GM19239 (cell line): ENCODE measurements around the gene CCND1.

ENCODE experiments used
- DNase-seq: peaks from one replicate; pipeline ENCODE4 v3.0.0; 2011; ENCODE audit warnings: low spot score; ENCODE audit not compliant: insufficient read length
- FAIRE-seq: peaks from 2 replicates; lab custom pipeline; 2011; peaks lifted over from hg19 to GRCh38; lab: Jason Lieb, UNC

Gene CCND1

GRCh38 chr11:69639831-69640230, 1.1 kb upstream of the CCND1 start:
- FAIRE-seq = no peak

GRCh38 chr11:69640260-69640994, 529 bp upstream of the CCND1 start:
- DNase-seq (no peak), FAIRE-seq (no peak)

More at GRCh38 chr11:69639831-69640230, 1.1 kb upstream of the CCND1 start:
- no peak for DNase-seq

GRCh38 chr11:69641681-69642548, 959 bp downstream of the CCND1 start:
- DNase-seq = no peak
- no peak for FAIRE-seq

- DNase-seq = peak; percentile 50
- FAIRE-seq = no peak
Measured at GRCh38 chr11:69642549-69642912, 1.6 kb downstream of the CCND1 start.

- peak; percentile 96 for DNase-seq
- FAIRE-seq = peak; percentile 57
Measured at GRCh38 chr11:69642913-69643632, 2.1 kb downstream of the CCND1 start.

GRCh38 chr11:69643646-69644045, 2.7 kb downstream of the CCND1 start:
- FAIRE-seq (no peak), DNase-seq (no peak)

GRCh38 chr11:69644071-69644961, 3.4 kb downstream of the CCND1 start:
- FAIRE-seq (no peak), DNase-seq (no peak)

- FAIRE-seq (no peak), DNase-seq (no peak)
Measured at GRCh38 chr11:69644962-69645675, 4.2 kb downstream of the CCND1 start.

GRCh38 chr11:69645801-69646492, 5.0 kb downstream of the CCND1 start:
- FAIRE-seq (no peak), DNase-seq (no peak)

GRCh38 chr11:69646493-69647389, 5.8 kb downstream of the CCND1 start:
- DNase-seq = no peak
- FAIRE-seq = no peak

GRCh38 chr11:69647390-69647748, 6.4 kb downstream of the CCND1 start:
- FAIRE-seq = no peak
- no peak for DNase-seq

GRCh38 chr11:69647761-69648497, 7.0 kb downstream of the CCND1 start:
- FAIRE-seq (no peak), DNase-seq (peak; percentile 52)

- FAIRE-seq (no peak), DNase-seq (no peak)
Measured at GRCh38 chr11:69648679-69649575, 8.0 kb downstream of the CCND1 start.

GRCh38 chr11:69649576-69649900, 8.6 kb downstream of the CCND1 start:
- DNase-seq = no peak
- no peak for FAIRE-seq

GRCh38 chr11:69650081-69650831, 9.3 kb downstream of the CCND1 start:
- DNase-seq = no peak
- FAIRE-seq = no peak
